ENCODE measurements around the gene EMB. TPM values are rescaled to one million over a fixed set of nuclear protein-coding genes. Genes with fewer than 3 reads are reported as not detected.
"Not testable (repeated sequence)": the region's sequence is repeated elsewhere in the genome, so short reads cannot be mapped to it uniquely, and the experiment has no call there.

The EMB gene
- total and polyA plus RNA-seq, 7 donors = 0.42 to 4.3 (median 2.8) TPM

- intact Hi-C loops (cut with DNase I) = no loop called here
- TF ChIP-seq CTCF (IDR thresholded peaks at IDR 0.05) = no peak
- WGBS, 3 donors = 64 to 68% (median 67%) methylated on average over 4 of the region's 4 CpGs
- no peaks in the 10 kb centered on the region for H3K36me3 ChIP-seq (ENCODE audit: insufficient read depth in 1 of 2, low read depth in 1 of 2)
- no peaks in the 10 kb centered on the region for H3K4me1 ChIP-seq
- ATAC-seq (no peak), DNase-seq (no peak)
- H3K9me3 ChIP-seq = no peaks in the 10 kb centered on the region
- H3K27ac ChIP-seq = no peak overlapping the region
- H3K27me3 ChIP-seq (ENCODE audit: insufficient read depth in 3 of 3, low read length in 2 of 3) = no peaks in the 10 kb centered on the region
- no peak overlapping the region for H3K4me3 ChIP-seq
Observed at GRCh38 chr5:50415912-50416311, 25.2 kb downstream of the EMB start.

GRCh38 chr5:50410932-50411331, 30.2 kb downstream of the EMB start:
- H3K9me3 ChIP-seq; H3K27me3 ChIP-seq (ENCODE audit: insufficient read depth in 3 of 3, low read length in 2 of 3); H3K4me1 ChIP-seq; DNase-seq; H3K27ac ChIP-seq; H3K36me3 ChIP-seq (ENCODE audit: insufficient read depth in 1 of 2, low read depth in 1 of 2); ATAC-seq; H3K4me3 ChIP-seq; intact Hi-C loops (cut with DNase I): not testable (repeated sequence)

- H3K4me3 ChIP-seq = no peak overlapping the region
- no peak for ATAC-seq
- H3K27me3 ChIP-seq (ENCODE audit: insufficient read depth in 3 of 3, low read length in 2 of 3) = no peaks in the 10 kb centered on the region
- H3K27ac ChIP-seq = no peak overlapping the region
- H3K4me1 ChIP-seq = no peaks in the 10 kb centered on the region
- H3K36me3 ChIP-seq (ENCODE audit: insufficient read depth in 1 of 2, low read depth in 1 of 2) = no peaks in the 10 kb centered on the region
- no peaks in the 10 kb centered on the region for H3K9me3 ChIP-seq
- intact Hi-C loops (cut with DNase I) = no loop called here
- TF ChIP-seq CTCF (IDR thresholded peaks at IDR 0.05) = no peak
- no peak for DNase-seq
- 69 to 83% (median 80%) methylated on average over 1 of the region's 1 CpG for WGBS, 3 donors
Observed at GRCh38 chr5:50406877-50407276, 34.2 kb downstream of the EMB start.

- no peak for TF ChIP-seq CTCF (IDR thresholded peaks at IDR 0.05)
- H3K27ac ChIP-seq = no peak overlapping the region
- no peaks in the 10 kb centered on the region for H3K4me1 ChIP-seq
- no peak for DNase-seq
- no peaks in the 10 kb centered on the region for H3K36me3 ChIP-seq (ENCODE audit: insufficient read depth in 1 of 2, low read depth in 1 of 2)
- no peaks in the 10 kb centered on the region for H3K9me3 ChIP-seq
- ATAC-seq = no peak
- H3K4me3 ChIP-seq = no peak overlapping the region
- intact Hi-C loops (cut with DNase I) = no loop called here
- no peaks in the 10 kb centered on the region for H3K27me3 ChIP-seq (ENCODE audit: insufficient read depth in 3 of 3, low read length in 2 of 3)
- WGBS, 3 donors = 22 to 47% (median 31%) methylated on average over 3 of the region's 3 CpGs
Observed at GRCh38 chr5:50401336-50401735, 39.8 kb downstream of the EMB start.

GRCh38 chr5:50393925-50394609, 47.0 kb downstream of the EMB start:
- ATAC-seq; intact Hi-C loops (cut with DNase I): not testable (repeated sequence)

GRCh38 chr5:50392289-50392688, 48.8 kb downstream of the EMB start:
- H3K27me3 ChIP-seq (ENCODE audit: insufficient read depth in 3 of 3, low read length in 2 of 3); H3K27ac ChIP-seq; H3K4me3 ChIP-seq; H3K4me1 ChIP-seq; H3K36me3 ChIP-seq (ENCODE audit: insufficient read depth in 1 of 2, low read depth in 1 of 2); H3K9me3 ChIP-seq; intact Hi-C loops (cut with DNase I); ATAC-seq; DNase-seq: not testable (repeated sequence)
- 69 to 76% (median 70%) methylated on average over 3 of the region's 3 CpGs for WGBS, 3 donors

More at GRCh38 chr5:50393925-50394609, 47.0 kb downstream of the EMB start:
- H3K9me3 ChIP-seq; H3K4me3 ChIP-seq; H3K36me3 ChIP-seq (ENCODE audit: insufficient read depth in 1 of 2, low read depth in 1 of 2); DNase-seq; H3K27me3 ChIP-seq (ENCODE audit: insufficient read depth in 3 of 3, low read length in 2 of 3); H3K4me1 ChIP-seq; H3K27ac ChIP-seq: not testable (repeated sequence)
- 60 to 66% (median 62%) methylated on average over 2 of the region's 2 CpGs for WGBS, 3 donors

- 42 to 68% (median 57%) methylated on average over 2 of the region's 2 CpGs for WGBS, 3 donors
Observed at GRCh38 chr5:50384381-50384780, 56.7 kb downstream of the EMB start.

GRCh38 chr5:50376696-50377095, 64.4 kb downstream of the EMB start:
- H3K4me1 ChIP-seq; DNase-seq; H3K4me3 ChIP-seq; ATAC-seq; H3K27ac ChIP-seq; H3K36me3 ChIP-seq (ENCODE audit: insufficient read depth in 1 of 2, low read depth in 1 of 2); H3K27me3 ChIP-seq (ENCODE audit: insufficient read depth in 3 of 3, low read length in 2 of 3); H3K9me3 ChIP-seq; intact Hi-C loops (cut with DNase I): not testable (repeated sequence)
- 84 to 92% (median 91%) methylated on average over 11 of the region's 11 CpGs for WGBS, 3 donors

More at GRCh38 chr5:50384381-50384780, 56.7 kb downstream of the EMB start:
- H3K9me3 ChIP-seq; H3K27me3 ChIP-seq (ENCODE audit: insufficient read depth in 3 of 3, low read length in 2 of 3); ATAC-seq; H3K4me3 ChIP-seq; intact Hi-C loops (cut with DNase I); DNase-seq; H3K4me1 ChIP-seq; H3K27ac ChIP-seq; H3K36me3 ChIP-seq (ENCODE audit: insufficient read depth in 1 of 2, low read depth in 1 of 2): not testable (repeated sequence)

Data from psoas muscle (tissue), 8 donors.